Astrocyte (in vitro differentiated cells and primary cell): ENCODE data around the gene PRRT2.

ENCODE experiments used
- EZH2 ChIP-seq: IDR thresholded peaks from 2 replicates; pipeline ENCODE4 v1.6.1; 2012; ENCODE audit warnings: mild to moderate bottlenecking, low read length, inconsistent platforms; ENCODE audit not compliant: insufficient read depth
- TF ChIP-seq, protein P1 (sequence below): IDR thresholded peaks from 2 replicates; pipeline ENCODE4 v1.5.1; 2011; ENCODE audit warnings: low read depth, mild to moderate bottlenecking, inconsistent platforms, low read length, moderate library complexity; ENCODE audit not compliant: insufficient read depth

GRCh38 chr16:29804455-29805231, 7.3 kb upstream of the PRRT2 start:
- TF ChIP-seq, protein P1, sequence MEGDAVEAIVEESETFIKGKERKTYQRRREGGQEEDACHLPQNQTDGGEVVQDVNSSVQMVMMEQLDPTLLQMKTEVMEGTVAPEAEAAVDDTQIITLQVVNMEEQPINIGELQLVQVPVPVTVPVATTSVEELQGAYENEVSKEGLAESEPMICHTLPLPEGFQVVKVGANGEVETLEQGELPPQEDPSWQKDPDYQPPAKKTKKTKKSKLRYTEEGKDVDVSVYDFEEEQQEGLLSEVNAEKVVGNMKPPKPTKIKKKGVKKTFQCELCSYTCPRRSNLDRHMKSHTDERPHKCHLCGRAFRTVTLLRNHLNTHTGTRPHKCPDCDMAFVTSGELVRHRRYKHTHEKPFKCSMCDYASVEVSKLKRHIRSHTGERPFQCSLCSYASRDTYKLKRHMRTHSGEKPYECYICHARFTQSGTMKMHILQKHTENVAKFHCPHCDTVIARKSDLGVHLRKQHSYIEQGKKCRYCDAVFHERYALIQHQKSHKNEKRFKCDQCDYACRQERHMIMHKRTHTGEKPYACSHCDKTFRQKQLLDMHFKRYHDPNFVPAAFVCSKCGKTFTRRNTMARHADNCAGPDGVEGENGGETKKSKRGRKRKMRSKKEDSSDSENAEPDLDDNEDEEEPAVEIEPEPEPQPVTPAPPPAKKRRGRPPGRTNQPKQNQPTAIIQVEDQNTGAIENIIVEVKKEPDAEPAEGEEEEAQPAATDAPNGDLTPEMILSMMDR = no peak
- no peak for TF ChIP-seq EZH2
